ENCODE results near the gene ARHGEF11.

The ARHGEF11 gene

GRCh38 chr1:156951371-156951770 is 94.2 kb downstream of the ARHGEF11 start:
- DNase-seq (ENCODE audit: low read depth in 2 of 2) = no peak

DNA sequence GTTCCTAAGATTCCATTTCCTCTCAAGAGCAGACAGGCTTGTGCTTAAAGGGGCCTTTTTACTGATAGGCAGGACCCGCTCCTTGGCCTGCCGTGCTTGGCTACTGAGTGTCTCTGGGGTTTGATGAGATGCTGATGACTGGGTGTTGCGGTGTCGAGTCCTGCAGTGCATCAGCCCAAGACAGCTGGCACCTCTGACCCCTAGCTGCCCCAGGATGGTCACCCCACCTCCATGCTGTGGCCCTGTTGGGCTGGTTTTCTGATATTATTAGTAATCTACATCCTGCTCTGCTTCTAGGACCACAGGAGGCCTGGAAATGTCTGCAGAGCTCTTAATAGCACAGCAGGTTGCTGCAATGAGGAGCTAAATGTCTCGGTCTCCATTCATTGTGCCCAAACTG is 96.4 kb downstream of the ARHGEF11 start:
- DNase-seq (ENCODE audit: low read depth in 2 of 2) = no peak

GRCh38 chr1:156948708-156949107 is 96.8 kb downstream of the ARHGEF11 start:
- DNase-seq (ENCODE audit: low read depth in 2 of 2) = no peak

DNA sequence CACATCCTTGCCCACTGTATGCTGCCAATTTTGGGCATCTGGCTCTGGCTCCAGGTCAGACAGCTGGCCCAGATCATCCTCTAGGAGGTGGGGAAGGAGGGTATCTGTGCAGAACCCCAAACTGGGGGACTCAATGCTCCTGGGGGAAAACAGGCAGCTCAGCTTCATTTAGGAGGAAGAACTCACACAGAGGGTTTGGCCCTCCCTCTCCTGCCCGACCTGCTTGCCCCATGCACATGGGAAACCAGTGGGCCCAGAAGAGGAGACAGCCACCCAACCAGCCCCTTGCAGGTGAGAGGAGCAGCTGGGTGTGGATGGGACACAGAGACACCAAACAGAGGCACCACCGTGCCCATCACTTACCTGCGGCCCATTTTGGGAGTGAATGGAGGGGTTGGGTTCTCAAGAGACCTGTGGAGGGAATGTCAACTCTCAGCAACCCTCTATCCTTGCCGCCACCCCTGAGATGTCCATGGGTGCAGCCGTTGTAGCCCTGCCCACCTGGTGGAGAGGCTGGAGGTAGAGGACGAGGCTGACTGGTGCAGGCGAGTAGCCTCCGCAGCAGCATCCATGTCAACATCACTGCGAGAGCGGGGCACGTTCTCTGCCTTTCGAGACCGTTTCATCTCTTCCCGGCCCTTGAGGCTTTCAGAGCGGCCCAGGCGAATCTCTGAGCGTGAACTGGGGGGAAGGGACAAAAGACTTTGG is 97.6 kb downstream of the ARHGEF11 start:
- no peak for DNase-seq (ENCODE audit: low read depth in 2 of 2)

DNA sequence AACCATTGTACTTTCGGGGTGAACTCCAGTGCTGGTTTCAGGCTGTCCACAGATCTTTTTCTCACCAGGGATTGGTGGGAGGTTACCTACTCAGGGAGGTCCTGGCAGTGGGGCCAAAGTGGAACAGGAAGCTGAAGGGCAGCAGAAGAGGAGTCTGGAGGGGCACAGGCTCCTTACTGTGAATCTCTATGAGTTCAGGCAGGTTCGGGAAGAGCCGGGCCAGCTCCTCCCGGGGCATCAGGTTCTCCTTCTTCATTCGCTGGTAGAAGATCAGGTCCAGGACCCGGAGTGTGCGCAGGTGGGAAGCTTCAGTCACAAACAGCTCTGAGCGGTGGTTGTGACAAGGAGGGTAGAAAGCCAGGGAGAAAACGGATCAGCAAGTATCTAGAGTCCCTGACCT is 98.4 kb downstream of the ARHGEF11 start:
- DNase-seq (ENCODE audit: low read depth in 2 of 2) = no peak

DNA sequence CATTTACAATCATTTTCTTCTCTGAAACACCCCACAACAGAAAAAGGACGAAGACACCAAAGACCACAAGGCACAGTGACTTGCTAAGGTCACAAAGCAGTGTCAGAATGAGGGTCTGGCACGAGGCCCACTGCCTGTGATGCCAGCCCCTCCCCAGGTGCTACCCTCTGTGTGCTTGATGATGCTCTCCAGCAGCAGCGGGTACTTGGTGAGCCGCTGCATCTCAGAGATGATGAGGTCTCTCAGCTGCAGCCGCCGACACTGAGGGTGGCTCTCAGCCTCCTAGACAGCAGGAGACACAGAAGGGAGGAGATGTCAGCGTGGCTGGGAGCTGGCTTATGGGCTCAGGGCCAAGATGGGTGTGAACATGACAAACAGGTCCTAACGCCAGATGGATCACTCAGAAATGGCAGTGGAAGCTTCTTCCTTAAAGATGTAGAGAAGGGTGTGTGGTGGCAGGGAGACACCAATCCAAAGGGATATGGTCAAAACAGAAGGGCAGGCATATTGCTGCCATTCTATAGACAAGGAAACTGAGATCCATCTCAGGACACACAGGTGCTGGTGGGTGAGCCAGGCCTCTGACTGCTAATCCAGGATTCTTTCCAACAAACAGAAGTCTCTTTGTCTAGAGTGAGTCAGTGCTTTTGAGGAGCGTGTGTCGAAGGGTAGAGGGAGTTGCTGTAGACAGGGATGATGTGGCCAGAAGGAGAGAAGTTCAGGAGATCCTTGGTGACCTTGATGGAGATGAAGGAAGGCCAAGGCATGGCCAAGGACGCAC is 99.5 kb downstream of the ARHGEF11 start:
- DNase-seq (ENCODE audit: low read depth in 2 of 2) = no peak

GRCh38 chr1:156944848-156945247 is 100.7 kb downstream of the ARHGEF11 start:
- DNase-seq (ENCODE audit: low read depth in 2 of 2) = no peak

DNA sequence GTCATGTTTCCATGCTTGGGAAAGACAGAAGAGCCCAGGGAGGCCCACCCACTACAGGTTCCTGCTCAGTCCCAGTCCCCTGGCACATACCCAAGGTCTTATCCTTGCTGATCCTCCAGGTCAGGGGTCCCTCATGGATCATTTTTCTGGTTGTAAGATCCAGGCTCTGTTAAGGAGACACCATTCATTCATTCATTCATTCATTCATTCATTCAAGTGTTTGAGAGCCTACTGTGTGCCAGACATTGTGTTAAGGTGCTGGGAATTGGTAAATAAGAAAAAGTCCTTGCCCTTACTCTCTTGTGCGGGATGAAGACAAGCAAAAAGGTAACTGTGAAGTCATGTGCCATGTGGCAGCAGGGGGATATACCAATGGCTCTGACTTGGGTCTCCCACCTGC is 101.3 kb downstream of the ARHGEF11 start:
- no peak for DNase-seq (ENCODE audit: low read depth in 2 of 2)

DNA sequence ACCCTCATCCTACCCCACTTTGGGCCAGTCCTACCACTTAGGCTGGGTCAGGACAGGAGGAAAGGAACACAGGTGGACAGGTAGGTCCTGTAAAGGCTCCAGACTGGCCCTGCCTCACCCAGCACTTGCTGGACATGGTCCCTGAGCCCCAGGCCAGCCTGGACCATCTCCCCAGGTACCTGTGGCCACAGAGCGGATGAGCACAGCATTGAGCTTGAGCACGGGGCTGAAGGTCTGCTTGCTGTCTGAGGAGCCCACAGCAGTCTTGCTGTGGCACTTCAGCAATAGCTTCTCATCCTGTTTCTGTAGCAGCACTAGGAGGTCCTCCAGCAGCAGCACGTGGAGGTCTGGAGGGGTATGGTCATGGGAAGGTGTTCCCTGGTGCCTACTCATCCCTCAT is 101.8 kb downstream of the ARHGEF11 start:
- no peak for DNase-seq (ENCODE audit: low read depth in 2 of 2)

- DNase-seq (ENCODE audit: low read depth in 2 of 2) = no peak
Observed at GRCh38 chr1:156942576-156942975, 103.0 kb downstream of the ARHGEF11 start.

GRCh38 chr1:156942176-156942575 is 103.4 kb downstream of the ARHGEF11 start:
- no peak for DNase-seq (ENCODE audit: low read depth in 2 of 2)

DNA sequence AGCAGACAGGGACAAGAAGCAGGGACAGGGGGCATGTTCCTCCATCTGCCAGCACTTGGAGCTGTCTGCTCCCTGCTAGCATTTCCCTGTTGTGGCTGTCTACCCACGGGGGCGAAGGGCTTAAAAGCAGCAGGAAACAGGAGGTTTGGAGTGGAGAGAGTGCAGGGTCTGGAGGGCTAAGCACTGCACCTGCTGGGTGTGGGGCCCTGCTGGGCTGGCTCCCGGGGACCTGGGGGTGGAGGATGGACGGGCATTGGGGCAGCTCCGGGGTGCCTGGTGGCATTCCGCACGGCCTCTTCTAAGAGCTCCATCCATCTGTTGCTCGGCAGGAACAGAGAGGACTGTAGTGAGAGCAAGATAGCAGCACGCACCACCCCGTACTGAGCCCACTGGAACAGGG is 103.9 kb downstream of the ARHGEF11 start:
- no peak for DNase-seq (ENCODE audit: low read depth in 2 of 2)

GRCh38 chr1:156939786-156940334 is 105.7 kb downstream of the ARHGEF11 start:
- no peak for DNase-seq (ENCODE audit: low read depth in 2 of 2)

GRCh38 chr1:156938813-156939212 is 106.7 kb downstream of the ARHGEF11 start:
- DNase-seq (ENCODE audit: low read depth in 2 of 2) = no peak

DNA sequence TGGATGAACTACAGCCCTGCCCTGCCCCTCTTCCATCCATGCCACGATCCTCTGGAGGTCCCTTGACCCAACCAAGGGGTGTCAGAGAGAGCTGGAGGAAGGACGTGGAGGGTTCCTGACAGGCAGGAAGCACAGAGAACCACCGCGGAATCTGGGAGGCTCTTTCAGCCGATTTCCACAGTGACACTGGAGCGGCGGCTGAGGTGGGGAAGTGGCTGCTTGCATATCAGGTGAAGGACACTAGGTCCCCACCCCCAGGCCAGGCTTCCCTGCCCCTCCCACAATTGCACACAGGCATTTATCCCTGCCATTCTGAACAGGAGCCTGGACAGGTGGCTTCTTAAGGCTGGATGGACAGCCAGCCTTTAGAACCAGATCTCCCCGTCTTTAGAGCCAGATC is 107.7 kb downstream of the ARHGEF11 start:
- no peak for DNase-seq (ENCODE audit: low read depth in 2 of 2)

DNA sequence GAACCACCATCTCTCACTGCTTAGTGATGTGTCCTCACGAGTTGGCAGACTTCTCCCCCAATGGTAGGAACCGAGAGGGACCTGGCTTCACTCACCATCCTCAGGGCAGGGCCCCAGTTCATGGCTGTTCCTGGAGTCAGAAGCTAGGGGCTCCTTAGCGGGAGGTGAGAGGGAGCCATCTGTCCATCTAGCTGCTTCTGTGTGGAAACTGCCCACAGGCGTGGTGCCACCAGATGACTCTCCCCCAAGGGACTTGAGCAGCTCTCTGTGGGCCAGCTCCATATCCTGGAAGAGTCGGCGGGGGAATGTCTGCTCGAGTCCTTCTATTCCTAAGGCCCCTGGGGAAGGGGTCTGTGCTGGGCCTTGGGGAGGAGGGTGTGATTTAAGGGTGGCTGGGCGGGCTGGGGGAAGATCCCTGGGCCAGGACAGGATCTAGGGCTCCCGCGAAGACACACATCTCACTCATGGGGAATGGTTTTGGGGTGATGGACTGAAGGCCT is 108.8 kb downstream of the ARHGEF11 start:
- DNase-seq (ENCODE audit: low read depth in 2 of 2) = no peak

DNA sequence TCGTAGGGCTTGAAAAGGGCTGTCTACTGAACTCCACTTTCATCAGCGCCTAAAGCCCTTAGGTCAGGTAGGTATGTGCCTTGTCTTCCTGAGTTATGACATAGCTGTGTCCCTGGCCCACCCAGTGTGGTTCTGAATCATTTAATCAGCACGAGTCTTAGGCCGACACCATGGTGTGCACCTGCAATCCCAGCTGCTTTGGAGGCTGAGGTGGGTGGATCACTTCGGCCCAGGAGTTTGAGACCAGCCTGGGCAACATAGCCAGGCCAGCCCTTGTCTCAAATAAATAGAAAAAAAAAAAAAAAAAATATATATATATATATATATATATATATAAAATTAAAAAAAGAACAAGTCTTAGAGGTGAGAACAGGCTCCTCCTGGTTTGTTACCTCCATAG is 109.4 kb downstream of the ARHGEF11 start:
- DNase-seq (ENCODE audit: low read depth in 2 of 2) = no peak

DNA sequence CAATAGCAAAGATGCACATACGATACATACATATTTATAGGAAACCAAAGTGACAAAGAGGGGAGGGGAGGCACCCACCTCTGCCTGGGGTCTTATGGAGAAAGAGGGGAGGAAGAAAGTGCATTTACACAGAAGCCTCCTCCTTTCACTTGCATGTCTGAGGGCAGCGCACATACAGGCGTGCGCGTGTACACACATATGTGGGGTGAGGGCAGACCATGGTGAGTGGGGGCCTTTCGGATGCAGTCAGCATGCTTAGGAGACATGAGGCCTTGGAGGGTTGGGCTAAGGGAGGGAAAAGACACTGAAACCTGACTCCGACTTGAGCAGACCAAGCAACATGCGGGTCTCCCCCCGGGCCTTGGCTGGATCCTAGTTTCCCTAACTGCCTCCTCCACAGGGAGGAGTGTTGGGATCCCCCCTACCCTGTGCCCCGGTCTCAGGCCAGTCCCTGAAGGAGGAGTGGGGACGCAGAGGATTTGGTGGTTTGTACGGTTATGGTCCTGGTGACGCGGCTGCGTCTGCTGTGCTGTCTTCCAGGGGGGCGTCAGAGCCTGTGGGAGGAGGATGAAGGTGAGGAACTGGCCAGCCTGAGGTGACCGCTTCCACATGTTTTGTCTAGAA is 109.9 kb downstream of the ARHGEF11 start:
- no peak for DNase-seq (ENCODE audit: low read depth in 2 of 2)

DNA sequence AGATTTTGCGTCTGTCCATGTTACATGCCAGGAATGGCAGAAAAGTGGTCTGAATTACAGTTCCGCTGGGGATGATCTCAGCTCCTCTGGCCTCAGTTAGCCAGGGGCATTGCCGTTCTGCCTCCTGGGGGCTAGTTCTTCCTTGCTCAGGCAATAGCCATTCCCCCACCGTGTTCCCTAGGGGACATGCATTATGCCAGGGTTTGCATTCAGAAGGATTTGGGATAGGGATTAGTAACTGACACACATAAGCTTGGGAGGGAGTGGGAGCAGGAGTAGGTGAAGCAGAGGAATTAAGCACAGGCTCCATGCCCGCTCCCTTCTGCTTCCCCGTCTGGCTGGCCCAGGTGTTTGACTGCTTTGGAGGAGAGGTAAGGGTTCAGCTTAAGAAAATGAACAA is 112.4 kb downstream of the ARHGEF11 start:
- no peak for DNase-seq (ENCODE audit: low read depth in 2 of 2)

DNA sequence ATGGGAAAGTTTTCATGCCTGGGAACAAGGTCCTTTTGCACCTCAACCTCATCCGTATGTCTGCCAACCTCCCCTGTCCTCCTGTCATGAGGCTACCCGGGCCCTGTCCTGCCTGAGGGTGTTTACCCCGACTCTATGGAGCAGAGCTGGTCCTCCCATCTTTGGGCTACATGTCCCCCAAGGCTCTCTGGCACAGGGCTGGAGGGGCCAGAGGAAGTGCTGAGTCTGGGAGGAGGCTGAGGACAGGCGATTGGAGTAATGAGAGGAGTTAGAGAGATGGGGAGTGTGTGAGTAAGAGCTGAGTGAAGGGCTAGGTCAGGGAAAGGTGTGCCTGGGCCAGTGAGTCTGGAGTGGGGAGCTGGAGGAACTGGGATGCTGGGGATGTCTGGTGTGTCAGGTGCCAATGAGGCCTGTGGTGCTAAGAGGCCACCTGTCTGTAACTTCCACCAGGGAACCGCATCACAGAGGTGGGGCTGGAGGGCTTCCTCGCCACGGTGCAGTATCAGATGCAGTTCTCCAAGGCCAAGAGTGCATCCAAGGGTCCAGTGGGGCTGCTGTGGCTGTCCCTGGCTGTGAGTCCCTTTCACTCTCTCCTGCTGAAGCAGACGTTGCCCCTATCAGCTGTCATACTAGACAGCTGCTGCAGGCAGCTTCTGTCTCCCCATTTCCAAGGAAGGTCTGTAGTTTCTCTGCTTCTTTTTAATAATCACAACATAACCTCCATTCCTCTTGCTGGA is 113.4 kb downstream of the ARHGEF11 start:
- no peak for DNase-seq (ENCODE audit: low read depth in 2 of 2)

DNA sequence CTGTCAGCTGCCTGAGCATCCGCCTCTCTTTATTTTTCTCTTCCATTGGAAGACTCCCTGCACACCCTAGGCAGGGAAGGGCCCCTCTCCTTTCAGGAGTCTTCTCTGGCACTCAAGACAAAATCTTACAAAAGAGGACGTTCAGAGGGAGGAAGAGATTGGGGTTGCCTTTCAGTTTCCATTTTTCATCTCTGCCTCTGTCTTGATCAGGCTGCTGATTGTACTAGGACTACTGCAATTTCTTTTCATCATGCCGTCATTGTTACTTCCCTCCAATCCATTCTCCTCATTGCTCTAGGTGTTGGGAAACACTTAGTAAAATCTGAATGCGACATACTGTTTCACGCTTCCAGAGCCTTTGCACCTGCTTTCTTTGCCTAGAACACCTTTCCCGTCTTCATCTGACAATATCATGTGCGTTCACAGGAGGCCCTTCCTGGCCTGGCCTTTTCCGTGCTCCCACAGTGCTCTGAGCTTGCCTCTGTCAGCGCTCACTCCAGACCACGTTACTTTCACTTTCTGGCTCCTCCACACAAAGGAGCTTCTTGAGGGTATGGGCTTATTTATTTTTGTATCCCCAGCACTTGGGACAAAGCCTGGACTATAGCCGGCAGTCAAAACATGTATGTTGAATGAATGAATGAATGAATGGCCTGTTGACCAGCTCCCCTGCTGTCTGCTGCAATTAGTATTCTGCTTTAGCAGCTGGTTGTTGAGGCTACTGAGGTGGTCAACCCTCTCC is 114.2 kb downstream of the ARHGEF11 start:
- DNase-seq (ENCODE audit: low read depth in 2 of 2) = no peak

Data from activated CD4-positive, alpha-beta T cell treated with anti-CD3 and anti-CD28 coated beads for 24 hours (primary cell).